OCI-LY7 (cell line): Measurements from ENCODE around the gene SPINK2. TPM values are rescaled to one million over a fixed set of nuclear protein-coding genes. Genes with fewer than 3 reads are reported as not detected.

ENCODE experiments used
- BruUV-seq: library from RNA; stranded (reverse); fragments of 400-500 nt; replicated peaks from 2 replicates; lab custom pipeline; 2021; lab: Mats Ljungman, UMichigan
- CTCF ChIA-PET: fragments of 300-600 bp; sonication (Branson Sonifier 250); formaldehyde crosslinking; loops from one replicate; lab custom pipeline; 2022; ENCODE audit warnings: antibody characterized with exemption; ENCODE audit not compliant: unreplicated experiment; lab: Charles Lee
- POLR2A ChIA-PET: fragments of 300-600 bp; sonication (Branson Sonifier 250); formaldehyde crosslinking; loops from one replicate; lab custom pipeline; 2022; ENCODE audit warnings: antibody characterized with exemption; lab: Charles Lee
- DNase-seq: peaks from one replicate; pipeline ENCODE4 v3.0.0-alpha.2; 2015; ENCODE audit warnings: low spot score
- H2AFZ ChIP-seq: fragments of 200-600 bp; sonication (generic), shearing (Covaris generic); 2 replicates; pipeline ENCODE4 v1.6.1; 2014; ENCODE audit warnings: mild to moderate bottlenecking, antibody characterized with exemption, low read length, moderate library complexity
- H3K27ac ChIP-seq: fragments of 200-600 bp; sonication (generic); 2 replicates; pipeline ENCODE4 v1.5.1; 2014; ENCODE audit warnings: mixed run types, low read depth, mild to moderate bottlenecking, moderate library complexity, low read length, inconsistent platforms; ENCODE audit not compliant: poor library complexity, severe bottlenecking
- H3K36me3 ChIP-seq: fragments of 200-600 bp; sonication (generic); 2 replicates; pipeline ENCODE4 v1.6.1; 2014; ENCODE audit warnings: mild to moderate bottlenecking, antibody characterized with exemption, low read length, moderate library complexity, mixed read lengths; ENCODE audit not compliant: insufficient read depth
- H3K4me1 ChIP-seq: fragments of 200-600 bp; sonication (generic); 2 replicates; pipeline ENCODE4 v1.5.1; 2014; ENCODE audit warnings: mild to moderate bottlenecking, low read length; ENCODE audit not compliant: insufficient read depth, poor library complexity, severe bottlenecking
- H3K4me2 ChIP-seq: fragments of 200-600 bp; sonication (generic); 2 replicates; pipeline ENCODE4 v1.6.1; 2014; ENCODE audit warnings: mild to moderate bottlenecking, low read length
- H3K4me3 ChIP-seq: fragments of 200-600 bp; sonication (generic); 2 replicates; pipeline ENCODE4 v1.5.1; 2014; ENCODE audit warnings: mild to moderate bottlenecking, low read depth, low read length; ENCODE audit not compliant: poor library complexity, severe bottlenecking
- H3K79me2 ChIP-seq: fragments of 200-600 bp; sonication (generic); 2 replicates; pipeline ENCODE4 v1.6.1; 2016; ENCODE audit warnings: low read depth, mild to moderate bottlenecking, low read length, moderate library complexity, mixed read lengths; ENCODE audit not compliant: insufficient read depth
- H3K9me2 ChIP-seq: fragments of 200-600 bp; sonication (generic); 2 replicates; pipeline ENCODE4 v1.6.1; 2016; ENCODE audit warnings: mild to moderate bottlenecking, low read length, mixed read lengths; ENCODE audit not compliant: insufficient read depth
- H3K9me3 ChIP-seq: fragments of 200-600 bp; sonication (generic); 2 replicates; pipeline ENCODE4 v1.6.1; 2014; ENCODE audit warnings: mild to moderate bottlenecking, mixed run types, low read length, mixed read lengths
- H4K20me1 ChIP-seq: fragments of 200-600 bp; sonication (generic); 2 replicates; pipeline ENCODE4 v1.6.1; 2014; ENCODE audit warnings: mild to moderate bottlenecking, antibody characterized with exemption, low read length, moderate library complexity, mixed read lengths; ENCODE audit not compliant: insufficient read depth
- CTCF ChIP-seq: fragments of 200-600 bp; sonication (generic); conservative IDR thresholded peaks from 2 replicates; pipeline ENCODE4 v1.5.1; 2014; ENCODE audit warnings: mild to moderate bottlenecking, antibody characterized with exemption, low read length, moderate library complexity, mixed read lengths
- EZH2phosphoT487 ChIP-seq: fragments of 200-600 bp; sonication (generic); IDR thresholded peaks from 2 replicates; pipeline ENCODE4 v1.6.1; 2018; ENCODE audit warnings: low read depth, borderline replicate concordance, mild to moderate bottlenecking, mixed run types, antibody characterized with exemption, low read length, moderate library complexity, mixed read lengths
- intact Hi-C: fragments of 100-400 bp; cut with micrococcal nuclease; formaldehyde crosslinking; loops from one replicate; pipeline ENCODE4 v1.10.0; 2022; ENCODE audit not compliant: unreplicated experiment
- total RNA-seq, 2 experiments: library from RNA; depleted of rRNA in 1 of 2; stranded (reverse); fragments of >200 nt in 1 of 2; shearing (Covaris generic) in 1 of 2; gene quantifications; 2 replicates each; pipeline ENCODE4 v1.2.3, GENCODE V29; 2014 to 2022

The SPINK2 gene
- total RNA-seq, 2 experiments from 2014 or later = 3.0 to 15.1 TPM

GRCh38 chr4:56799824-56800756, 21.4 kb downstream of the SPINK2 start:
- peak; percentile 86 for DNase-seq
- Histone ChIP-seq H3K9me3 (no peaks in the 10 kb centered on the region), H3K36me3 (no peaks in the 10 kb centered on the region), H3K4me2 (peak overlapping the region; percentile 64), H3K9me2 (no peaks in the 10 kb centered on the region), H3K79me2 (no peaks in the 10 kb centered on the region), H2AFZ (peak overlapping the region; percentile 78; the same call in 1 of the 2 replicates), H4K20me1 (no peaks in the 10 kb centered on the region), H3K27ac (no peak overlapping the region), H3K4me3 (peak overlapping the region; percentile 64), H3K4me1 (peaks cover 19% of the 10 kb centered on the region)
- ChIA-PET POLR2A (interaction anchor here (0.7 to 1.9 kb wide), 4 partner anchors 10 to 129 kb away, joined by 3 to 7 read pairs (median 4); no protein-coding TSS in a partner anchor), CTCF (interaction anchor here (0.6 to 1.3 kb wide), 4 partner anchors 23 to 72 kb away, joined by 3 to 5 read pairs (median 3); no protein-coding TSS in a partner anchor)
- intact Hi-C loops = loop anchor here (1.0 to 5.0 kb wide), 5 partner anchors 37 to 243 kb away; no protein-coding TSS in a partner anchor
- TF ChIP-seq EZH2phosphoT487 = no peak
- TF ChIP-seq CTCF = peak; percentile 97
- no TSS peak for BruUV-seq

- intact Hi-C loops = no loop called here
- DNase-seq = no peak
- H2AFZ ChIP-seq = peak overlapping the region; percentile 78; the same call in 1 of the 2 replicates
Measured at GRCh38 chr4:56799161-56799759, 22.2 kb downstream of the SPINK2 start.

More at GRCh38 chr4:56799161-56799759, 22.2 kb downstream of the SPINK2 start:
- TF ChIP-seq CTCF (no peak), EZH2phosphoT487 (no peak)
- Histone ChIP-seq H3K4me2 (peak overlapping the region; percentile 64), H3K9me2 (no peaks in the 10 kb centered on the region), H3K9me3 (no peaks in the 10 kb centered on the region), H3K27ac (no peak overlapping the region), H3K36me3 (no peaks in the 10 kb centered on the region), H3K4me3 (peak overlapping the region; percentile 64), H3K79me2 (no peaks in the 10 kb centered on the region), H3K4me1 (peaks cover 19% of the 10 kb centered on the region), H4K20me1 (no peaks in the 10 kb centered on the region)
- CTCF ChIA-PET = interaction anchor here (1.3 kb wide), 1 partner anchor 37 kb away, joined by 3 read pairs; no protein-coding TSS in a partner anchor
- POLR2A ChIA-PET = interaction anchor here (0.5 to 1.9 kb wide), 6 partner anchors 9 to 211 kb away, joined by 3 to 7 read pairs (median 4); no protein-coding TSS in a partner anchor
- no TSS peak for BruUV-seq
